ENCODE results near the gene SHISA6.

The SHISA6 gene

GRCh38 chr17:11287791-11288190 is 46.8 kb downstream of the SHISA6 start:
- H3K4me3 ChIP-seq (ENCODE audit: low read depth, low read length): no peak overlapping the region
- TF ChIP-seq, protein P1, sequence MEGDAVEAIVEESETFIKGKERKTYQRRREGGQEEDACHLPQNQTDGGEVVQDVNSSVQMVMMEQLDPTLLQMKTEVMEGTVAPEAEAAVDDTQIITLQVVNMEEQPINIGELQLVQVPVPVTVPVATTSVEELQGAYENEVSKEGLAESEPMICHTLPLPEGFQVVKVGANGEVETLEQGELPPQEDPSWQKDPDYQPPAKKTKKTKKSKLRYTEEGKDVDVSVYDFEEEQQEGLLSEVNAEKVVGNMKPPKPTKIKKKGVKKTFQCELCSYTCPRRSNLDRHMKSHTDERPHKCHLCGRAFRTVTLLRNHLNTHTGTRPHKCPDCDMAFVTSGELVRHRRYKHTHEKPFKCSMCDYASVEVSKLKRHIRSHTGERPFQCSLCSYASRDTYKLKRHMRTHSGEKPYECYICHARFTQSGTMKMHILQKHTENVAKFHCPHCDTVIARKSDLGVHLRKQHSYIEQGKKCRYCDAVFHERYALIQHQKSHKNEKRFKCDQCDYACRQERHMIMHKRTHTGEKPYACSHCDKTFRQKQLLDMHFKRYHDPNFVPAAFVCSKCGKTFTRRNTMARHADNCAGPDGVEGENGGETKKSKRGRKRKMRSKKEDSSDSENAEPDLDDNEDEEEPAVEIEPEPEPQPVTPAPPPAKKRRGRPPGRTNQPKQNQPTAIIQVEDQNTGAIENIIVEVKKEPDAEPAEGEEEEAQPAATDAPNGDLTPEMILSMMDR (conservative IDR thresholded peaks at IDR 0.05; ENCODE audit: low read depth, low read length): no peak
- no peak for DNase-seq (ENCODE audit: low read depth)

DNA sequence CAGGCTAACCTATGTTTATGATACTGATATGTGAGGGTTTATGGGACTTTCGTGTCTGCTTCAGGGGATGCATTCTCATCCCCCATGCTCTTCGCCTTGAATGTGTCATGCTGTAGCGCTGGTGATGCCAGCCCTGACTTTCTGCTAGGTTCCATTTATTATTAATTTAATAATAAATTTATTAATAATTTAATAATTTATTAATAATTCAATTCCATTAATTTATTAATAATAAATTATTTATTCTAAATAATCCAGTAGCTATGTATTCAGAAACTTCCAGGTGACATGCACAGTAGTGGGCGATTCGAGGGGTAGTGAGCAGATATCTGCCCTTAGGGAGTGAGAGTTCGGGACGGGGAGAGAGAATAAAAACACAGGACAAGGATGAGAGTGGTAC is 49.8 kb downstream of the SHISA6 start:
- no peak overlapping the region for H3K4me3 ChIP-seq (ENCODE audit: low read depth, low read length)
- DNase-seq (ENCODE audit: low read depth): no peak
- TF ChIP-seq, protein P1 (conservative IDR thresholded peaks at IDR 0.05; ENCODE audit: low read depth, low read length): no peak

DNA sequence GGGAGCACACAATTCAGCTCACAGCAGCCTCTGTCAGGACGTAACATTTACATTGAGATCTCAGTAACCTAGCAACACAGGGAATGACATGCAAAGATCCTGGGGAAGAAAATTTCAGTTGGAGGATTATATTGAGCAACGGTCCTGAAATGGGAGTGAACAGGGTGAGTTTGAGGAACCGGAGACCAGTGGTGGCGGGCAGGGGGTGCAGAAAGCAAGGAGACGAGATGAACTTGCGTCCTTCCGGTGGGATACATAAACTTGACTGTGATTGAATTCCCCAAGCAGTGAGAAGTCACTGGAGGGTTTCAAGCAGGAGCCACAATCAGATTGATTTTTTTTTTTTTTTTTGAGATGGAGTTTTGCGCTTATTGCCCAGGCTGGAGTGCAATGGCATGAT is 51.5 kb downstream of the SHISA6 start:
- no peak for DNase-seq (ENCODE audit: low read depth)
- no peak overlapping the region for H3K4me3 ChIP-seq (ENCODE audit: low read depth, low read length)
- TF ChIP-seq, protein P1 (conservative IDR thresholded peaks at IDR 0.05; ENCODE audit: low read depth, low read length): no peak

- TF ChIP-seq, protein P1 (conservative IDR thresholded peaks at IDR 0.05; ENCODE audit: low read depth, low read length): no peak
- no peak for DNase-seq (ENCODE audit: low read depth)
Measured at GRCh38 chr17:11293480-11293879, 52.5 kb downstream of the SHISA6 start.

DNA sequence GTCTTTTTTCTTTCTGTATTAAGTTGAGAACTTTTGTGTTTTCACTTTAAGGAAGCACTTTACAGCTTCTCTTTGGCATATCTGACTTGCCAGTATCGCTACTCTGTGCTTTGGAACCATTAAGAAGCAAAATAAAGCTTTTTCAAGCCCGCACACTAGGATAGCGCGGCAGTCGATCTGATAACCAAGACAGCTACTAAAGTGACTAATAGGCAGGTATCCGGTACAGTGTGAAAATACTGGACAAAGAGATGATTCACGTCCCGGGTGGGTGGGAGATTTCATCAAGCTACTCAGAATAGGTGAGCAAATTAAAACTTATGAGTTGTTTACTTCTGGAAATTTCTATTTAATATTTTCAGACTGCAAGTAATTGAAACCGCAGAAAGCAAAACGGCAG is 53.8 kb downstream of the SHISA6 start:
- DNase-seq (ENCODE audit: low read depth): no peak
- TF ChIP-seq, protein P1 (conservative IDR thresholded peaks at IDR 0.05; ENCODE audit: low read depth, low read length): no peak
- H3K4me3 ChIP-seq (ENCODE audit: low read depth, low read length): no peak overlapping the region

More at GRCh38 chr17:11293480-11293879, 52.5 kb downstream of the SHISA6 start:
- no peak overlapping the region for H3K4me3 ChIP-seq (ENCODE audit: low read depth, low read length)

DNA sequence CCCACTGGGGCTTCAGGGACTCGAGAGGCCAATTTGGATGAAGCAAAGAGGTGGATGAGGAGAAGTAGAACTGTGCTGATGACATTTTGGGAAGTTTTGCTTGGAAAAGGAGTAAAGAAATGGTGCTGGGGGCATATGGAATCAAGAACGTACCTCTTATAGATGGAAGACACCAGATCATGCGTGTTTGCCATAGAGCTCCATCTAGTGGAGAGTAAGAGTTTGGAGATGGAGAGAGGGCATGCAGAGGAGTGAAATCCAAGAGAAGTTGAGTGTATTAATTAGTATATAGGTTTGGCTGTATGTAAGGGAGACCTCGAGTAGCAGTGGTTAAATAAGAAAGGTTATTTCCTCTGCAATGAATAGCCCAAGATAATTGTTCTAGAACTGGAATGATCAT is 56.0 kb downstream of the SHISA6 start:
- TF ChIP-seq, protein P1 (conservative IDR thresholded peaks at IDR 0.05; ENCODE audit: low read depth, low read length): no peak

GRCh38 chr17:11298401-11298800 is 57.4 kb downstream of the SHISA6 start:
- TF ChIP-seq, protein P1 (conservative IDR thresholded peaks at IDR 0.05; ENCODE audit: low read depth, low read length): no peak
- DNase-seq (ENCODE audit: low read depth): no peak
- H3K4me3 ChIP-seq (ENCODE audit: low read depth, low read length): no peak overlapping the region

More for the DNA sequence above, 56.0 kb downstream of the SHISA6 start:
- peak; percentile 2 for DNase-seq (ENCODE audit: low read depth)
- no peak overlapping the region for H3K4me3 ChIP-seq (ENCODE audit: low read depth, low read length)
